MM.1S (cell line): Measurements from ENCODE around the gene ANO3.

Source experiments
- EZH2 ChIP-seq: fragments of 300-600 bp; sonication (generic); optimal IDR thresholded peaks from 2 replicates; pipeline ENCODE3; 2017; ENCODE audit warnings: low read depth, mild to moderate bottlenecking, antibody characterized with exemption, low read length, mixed read lengths
- EZH2phosphoT487 ChIP-seq: fragments of 300-600 bp; sonication (generic); IDR thresholded peaks from 2 replicates; pipeline ENCODE4 v1.6.1; 2018; ENCODE audit warnings: antibody characterized with exemption, low read length
- TF ChIP-seq, protein P1 (sequence below): fragments of 300-600 bp; sonication (generic); IDR thresholded peaks from 2 replicates; pipeline ENCODE4 v1.5.1; 2016; ENCODE audit warnings: antibody characterized with exemption, low read length, mixed read lengths

DNA sequence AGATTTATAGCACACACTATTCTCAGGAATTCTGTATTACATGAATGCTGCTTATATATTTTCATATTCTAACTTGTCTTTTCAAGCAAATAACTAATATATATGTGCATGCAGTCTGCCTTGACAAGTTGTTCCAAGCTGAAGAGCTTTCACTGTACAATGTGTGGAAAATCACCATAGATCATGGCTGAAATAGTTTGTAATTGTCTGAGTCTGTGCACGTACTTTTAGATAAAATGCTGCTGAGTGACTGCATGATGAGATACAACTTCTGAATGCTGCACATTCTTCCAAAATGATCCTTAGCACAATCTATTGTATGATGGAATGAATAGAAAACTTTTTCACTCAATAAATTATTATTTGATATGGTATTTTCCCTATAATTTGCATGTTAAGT, 331.0 kb downstream of the ANO3 start:
- TF ChIP-seq, protein P1, sequence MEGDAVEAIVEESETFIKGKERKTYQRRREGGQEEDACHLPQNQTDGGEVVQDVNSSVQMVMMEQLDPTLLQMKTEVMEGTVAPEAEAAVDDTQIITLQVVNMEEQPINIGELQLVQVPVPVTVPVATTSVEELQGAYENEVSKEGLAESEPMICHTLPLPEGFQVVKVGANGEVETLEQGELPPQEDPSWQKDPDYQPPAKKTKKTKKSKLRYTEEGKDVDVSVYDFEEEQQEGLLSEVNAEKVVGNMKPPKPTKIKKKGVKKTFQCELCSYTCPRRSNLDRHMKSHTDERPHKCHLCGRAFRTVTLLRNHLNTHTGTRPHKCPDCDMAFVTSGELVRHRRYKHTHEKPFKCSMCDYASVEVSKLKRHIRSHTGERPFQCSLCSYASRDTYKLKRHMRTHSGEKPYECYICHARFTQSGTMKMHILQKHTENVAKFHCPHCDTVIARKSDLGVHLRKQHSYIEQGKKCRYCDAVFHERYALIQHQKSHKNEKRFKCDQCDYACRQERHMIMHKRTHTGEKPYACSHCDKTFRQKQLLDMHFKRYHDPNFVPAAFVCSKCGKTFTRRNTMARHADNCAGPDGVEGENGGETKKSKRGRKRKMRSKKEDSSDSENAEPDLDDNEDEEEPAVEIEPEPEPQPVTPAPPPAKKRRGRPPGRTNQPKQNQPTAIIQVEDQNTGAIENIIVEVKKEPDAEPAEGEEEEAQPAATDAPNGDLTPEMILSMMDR: no peak
- TF ChIP-seq EZH2: no peak
- TF ChIP-seq EZH2phosphoT487: no peak
